Pancreas (tissue), 10 donors: Measurements from ENCODE around the gene CYP2A7. TPM values are rescaled to one million over a fixed set of nuclear protein-coding genes. Genes with fewer than 3 reads are reported as not detected.
A peak's percentile ranks its signal among the peaks of the same experiment; 100 is the strongest.
"Not testable (repeated sequence)": the region's sequence is repeated elsewhere in the genome, so short reads cannot be mapped to it uniquely, and the experiment has no call there.

Source experiments
- ATAC-seq, 4 donors: fragments of 200-7000 bp; cut with Tn5 transposase; one replicate each; pipeline versions ENCODE4 v1.8.0 to v1.9.1; 2020; ENCODE audit warnings: mild to moderate bottlenecking in 4 of 4, moderate library complexity in 4 of 4
- DNase-seq, 6 donors: peaks; one replicate each; pipeline ENCODE4 v3.0.0-alpha.2; 2020
- FAIRE-seq: peaks from 2 replicates; lab custom pipeline; 2012; peaks lifted over from hg19 to GRCh38; lab: Jason Lieb, UNC
- H3K27ac ChIP-seq, 4 donors: fragments of 200-600 bp; sonication (generic); 1 replicate in 3 of 4; 2 replicates in 1 of 4; pipeline versions ENCODE4 v1.5.0 to v1.8.0; 2020
- H3K27me3 ChIP-seq, 4 donors: fragments of 200-600 bp; one replicate each; pipeline ENCODE4 v1.8.0; 2021
- H3K36me3 ChIP-seq, 3 donors: fragments of 200-600 bp; sonication (generic) in 1 of 3; one replicate each; pipeline versions ENCODE4 v1.5.0 to v1.8.0; 2020 to 2021
- H3K4me1 ChIP-seq, 3 donors: fragments of 200-600 bp; one replicate each; pipeline ENCODE4 v1.8.0; 2021
- H3K4me3 ChIP-seq, 4 donors: fragments of 200-600 bp; sonication (generic) in 2 of 4; one replicate each; pipeline versions ENCODE4 v1.5.0 to v1.8.0; 2020 to 2021
- H3K9me3 ChIP-seq, 4 donors: fragments of 200-600 bp; one replicate each; pipeline ENCODE4 v1.8.0; 2021
- WGBS, 2 donors: extraction: QIAGEN DNeasy Blood & Tissue Kit; methylation state at CpG; one replicate each; pipeline ENCODE4 v1.1.7; 2013; 5-methylcytosine and 5-hydroxymethylcytosine counted together
- intact Hi-C, 3 donors: fragments of 100-400 bp; cut with DNase I; formaldehyde crosslinking; loops; one replicate each; pipeline versions ENCODE4 v1.11.1 to v1.14.2; 2022
- polyA plus RNA-seq, 2 donors: library from polyadenylated mRNA; stranded (reverse); fragments of 200-250 nt; gene quantifications; one replicate each; pipeline ENCODE4 v1.2.3, GENCODE V29; 2013
- total RNA-seq, 6 donors: library from RNA; stranded (reverse); fragmentation: NEBNext Ultra II Directional in 4 of 6; extraction: Animal tissue kit (Norgen Biotek cat#: 25700) in 4 of 6; gene quantifications; one replicate each; pipeline versions ENCODE4 v1.2.1 to v1.2.4, GENCODE V29; 2021 to 2023
- TF ChIP-seq, protein P1 (sequence below), 4 donors: fragments of 200-600 bp; sonication (generic) in 3 of 4; IDR thresholded peaks; one replicate each; pipeline versions ENCODE4 v1.5.0 to v1.8.0; 2021; ENCODE audit warnings: antibody characterized with exemption in 4 of 4
- donor health status: healthy with polysubstance abuse.
- donor health status: DM: no; HTN: no; CAD: no; lungs with moderate emphysema.
- donor health status: DM: no; HTN: no; CAD: no.
- donor health status: control.
- donor health status: control.
- donor health status: Bipolar disorder and iron deficiency.
- donor health status: DM: yes; HTN: yes; CAD: no.
- donor health status: DM: no; HTN: no; CAD: no.
- donor health status: DM: no; HTN: no; CAD: no.
- donor health status: DM: yes; HTN: yes; CAD: no.

The CYP2A7 gene
- total and polyA plus RNA-seq, 8 donors, result 0.25 TPM; not detected in 7

DNA sequence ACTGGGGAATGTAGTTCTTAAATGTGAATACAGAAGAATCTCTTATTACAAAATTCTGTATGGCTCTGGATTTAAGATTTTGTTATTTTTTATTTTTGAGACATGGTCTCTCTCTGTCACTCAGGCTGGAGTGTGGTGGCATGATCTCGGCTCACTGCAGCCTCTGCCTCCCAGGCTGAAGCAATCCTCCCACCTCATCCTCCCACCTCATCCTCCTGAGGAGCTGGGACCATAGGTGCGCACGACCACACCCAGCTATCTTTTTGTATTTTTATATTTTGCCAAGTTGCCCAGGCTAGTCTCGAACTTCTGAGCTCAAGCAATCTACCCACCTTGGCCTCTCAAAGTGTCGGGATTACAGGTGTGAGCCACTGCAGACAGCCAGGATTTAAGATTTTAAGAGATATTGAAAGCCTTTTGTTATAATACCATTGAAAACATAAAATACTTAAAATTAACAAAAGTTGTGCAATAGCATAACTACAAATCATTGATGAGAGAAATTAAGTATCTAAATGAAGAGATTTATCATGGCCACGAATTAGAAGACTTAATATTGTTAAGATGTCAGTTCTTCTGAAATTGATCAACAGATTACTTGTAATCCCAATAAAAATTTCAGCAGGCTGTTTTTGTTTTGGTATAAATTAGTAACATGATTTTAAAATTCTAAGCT lies 45.1 kb downstream of the CYP2A7 start:
- no peak for FAIRE-seq
- Histone ChIP-seq H3K4me3 (no peak overlapping the region), H3K9me3 (no peaks in the 10 kb centered on the region), H3K4me1 (peaks cover 0 to 7% (median under 1%) of the 10 kb centered on the region in 3 donors), H3K27ac (no peak overlapping the region), H3K27me3 (no peaks in the 10 kb centered on the region), H3K36me3 (no peaks in the 10 kb centered on the region)
- ATAC-seq, result no peak
- peak in 1 of 6 donors; percentile 6 for DNase-seq
- intact Hi-C loops, result no loop called here
- 80 to 82% methylated on average over 6 of the region's 6 CpGs for WGBS, 2 donors
- TF ChIP-seq, protein P1, sequence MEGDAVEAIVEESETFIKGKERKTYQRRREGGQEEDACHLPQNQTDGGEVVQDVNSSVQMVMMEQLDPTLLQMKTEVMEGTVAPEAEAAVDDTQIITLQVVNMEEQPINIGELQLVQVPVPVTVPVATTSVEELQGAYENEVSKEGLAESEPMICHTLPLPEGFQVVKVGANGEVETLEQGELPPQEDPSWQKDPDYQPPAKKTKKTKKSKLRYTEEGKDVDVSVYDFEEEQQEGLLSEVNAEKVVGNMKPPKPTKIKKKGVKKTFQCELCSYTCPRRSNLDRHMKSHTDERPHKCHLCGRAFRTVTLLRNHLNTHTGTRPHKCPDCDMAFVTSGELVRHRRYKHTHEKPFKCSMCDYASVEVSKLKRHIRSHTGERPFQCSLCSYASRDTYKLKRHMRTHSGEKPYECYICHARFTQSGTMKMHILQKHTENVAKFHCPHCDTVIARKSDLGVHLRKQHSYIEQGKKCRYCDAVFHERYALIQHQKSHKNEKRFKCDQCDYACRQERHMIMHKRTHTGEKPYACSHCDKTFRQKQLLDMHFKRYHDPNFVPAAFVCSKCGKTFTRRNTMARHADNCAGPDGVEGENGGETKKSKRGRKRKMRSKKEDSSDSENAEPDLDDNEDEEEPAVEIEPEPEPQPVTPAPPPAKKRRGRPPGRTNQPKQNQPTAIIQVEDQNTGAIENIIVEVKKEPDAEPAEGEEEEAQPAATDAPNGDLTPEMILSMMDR (IDR thresholded peaks at IDR 0.05), result no peak

GRCh38 chr19:40833728-40834533 lies 48.1 kb downstream of the CYP2A7 start:
- H3K36me3 ChIP-seq, FAIRE-seq, intact Hi-C loops, H3K27me3 ChIP-seq, H3K4me3 ChIP-seq, H3K9me3 ChIP-seq: not testable (repeated sequence)
- peaks cover 8 to 14% (median 9%) of the 10 kb centered on the region in 3 donors for H3K4me1 ChIP-seq
- peak overlapping the region in 1 of 4 donors; percentile 29 for H3K27ac ChIP-seq
- DNase-seq (peak in 1 of 6 donors; percentile 2), ATAC-seq (peak in 1 of 4 donors; percentile 2)
- WGBS, 2 donors, result 29 to 37% methylated on average over 7 of the region's 7 CpGs

DNA sequence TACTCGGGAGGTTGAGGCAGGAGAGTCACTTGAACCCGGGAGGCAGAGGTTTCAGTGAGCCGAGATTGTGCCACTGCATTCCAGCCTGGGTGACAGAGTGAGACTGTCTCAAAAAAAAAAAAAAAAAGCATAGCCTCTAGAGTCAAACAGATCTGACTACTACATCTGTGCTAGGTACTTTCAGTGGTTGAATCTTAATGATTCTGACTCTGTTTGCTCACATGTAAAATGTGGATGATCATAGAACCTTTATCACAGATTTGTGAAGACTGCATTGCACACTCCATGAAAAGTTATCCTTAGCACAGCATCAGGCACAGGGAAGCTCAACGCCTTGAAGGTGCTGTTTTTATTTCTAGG lies 49.6 kb downstream of the CYP2A7 start:
- peak overlapping the region; percentile 64 to 83 (median 72) for H3K27ac ChIP-seq
- ATAC-seq, result peak; percentile 14 to 26 (median 14)

DNA sequence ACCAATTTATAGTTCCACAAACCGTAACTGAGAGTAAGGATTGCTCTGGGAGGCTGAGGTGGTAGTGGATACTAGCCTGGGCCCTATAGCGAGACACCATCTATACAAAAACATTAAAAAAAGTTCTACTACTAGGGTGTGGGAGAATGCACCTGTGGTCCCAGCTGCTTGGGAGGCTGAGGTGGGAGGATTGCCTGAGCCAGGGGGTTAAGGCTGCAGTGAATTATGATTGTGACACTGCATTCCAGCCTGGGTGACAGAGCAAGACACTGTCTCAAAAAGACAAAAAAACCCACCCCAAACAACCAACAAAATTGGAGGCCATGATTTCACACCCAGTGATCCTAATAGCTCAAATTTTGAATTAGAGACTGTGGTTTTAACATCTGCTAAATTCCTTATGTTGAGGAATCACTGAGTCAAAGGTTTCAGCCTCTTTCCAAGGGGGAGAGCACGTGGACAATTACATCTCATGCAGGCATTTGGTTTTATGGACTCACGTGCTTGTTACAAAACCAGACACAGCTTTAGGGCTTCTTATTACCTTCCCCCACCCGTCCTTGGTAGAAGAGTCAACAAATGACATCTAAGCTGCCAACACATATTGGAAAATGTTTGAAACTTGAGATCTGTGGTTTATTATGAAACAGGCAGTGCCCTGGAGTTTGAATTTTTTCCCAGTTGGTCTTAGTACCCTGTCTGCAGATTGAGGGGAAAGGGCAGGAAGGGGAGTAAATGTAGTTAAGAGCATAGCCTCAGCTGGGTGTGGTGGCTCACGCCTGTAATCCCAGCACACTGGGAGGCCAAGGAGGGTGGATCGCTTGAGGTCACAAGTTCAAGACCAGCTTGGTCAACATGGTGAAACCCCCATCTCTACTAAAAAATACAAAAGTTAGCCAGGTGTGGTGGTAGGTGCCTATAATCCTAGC lies 50.3 kb downstream of the CYP2A7 start:
- ATAC-seq (peak; percentile 90 to 94 (median 92)), FAIRE-seq (peak; percentile 65), DNase-seq (peak in 3 of 6 donors; percentile 66 to 78 (median 75))
- H3K27ac ChIP-seq, result peak overlapping the region; percentile 64 to 83 (median 72)
- no peaks in the 10 kb centered on the region for H3K27me3 ChIP-seq
- TF ChIP-seq, protein P1 (IDR thresholded peaks at IDR 0.05), result no peak
- H3K9me3 ChIP-seq, result no peaks in the 10 kb centered on the region
- WGBS, 2 donors, result 37 to 39% methylated on average over 7 of the region's 7 CpGs
- intact Hi-C loops, result no loop called here
- H3K4me1 ChIP-seq, result peaks cover 8 to 14% (median 9%) of the 10 kb centered on the region in 3 donors
- H3K4me3 ChIP-seq, result no peak overlapping the region
- H3K36me3 ChIP-seq, result no peaks in the 10 kb centered on the region

More for the DNA sequence above, 49.6 kb downstream of the CYP2A7 start:
- peaks cover 8 to 14% (median 9%) of the 10 kb centered on the region in 3 donors for H3K4me1 ChIP-seq
- FAIRE-seq, H3K27me3 ChIP-seq, H3K9me3 ChIP-seq, H3K4me3 ChIP-seq, H3K36me3 ChIP-seq, intact Hi-C loops, DNase-seq: not testable (repeated sequence)
- WGBS, 2 donors, result 52 to 64% methylated on average over 4 of the region's 4 CpGs

- H3K36me3 ChIP-seq, H3K4me3 ChIP-seq, H3K27ac ChIP-seq, intact Hi-C loops, H3K27me3 ChIP-seq, FAIRE-seq, H3K9me3 ChIP-seq, ATAC-seq: not testable (repeated sequence)
- H3K4me1 ChIP-seq, result peaks cover 8 to 14% (median 9%) of the 10 kb centered on the region in 3 donors
- WGBS, 2 donors, result 96 to 98% methylated on average over 14 to 16 of the region's 16 CpGs
- peak in 1 of 6 donors; percentile 8 for DNase-seq
These were observed 51.3 kb downstream of the CYP2A7 start for GRCh38 chr19:40830741-40831140.

GRCh38 chr19:40829205-40829604 lies 52.8 kb downstream of the CYP2A7 start:
- Histone ChIP-seq H3K27ac (no peak overlapping the region), H3K4me3 (no peak overlapping the region), H3K27me3 (no peaks in the 10 kb centered on the region), H3K36me3 (no peaks in the 10 kb centered on the region), H3K9me3 (no peaks in the 10 kb centered on the region), H3K4me1 (peaks cover 8 to 14% (median 9%) of the 10 kb centered on the region in 3 donors)
- intact Hi-C loops, result no loop called here
- ATAC-seq (no peak), FAIRE-seq (no peak), DNase-seq (peak in 1 of 6 donors; percentile 2)
- TF ChIP-seq, protein P1 (IDR thresholded peaks at IDR 0.05), result no peak
